Liver (tissue), 3 donors: ENCODE data around the gene C12orf75.

Source experiments
- JUND ChIP-seq, 2 donors: IDR thresholded peaks; 2 replicates each; pipeline ENCODE4 v1.6.1; 2016; ENCODE audit warnings: antibody characterized with exemption in 2 of 2
- TAF1 ChIP-seq: conservative IDR thresholded peaks from 2 replicates; pipeline ENCODE4 v1.6.1; 2016; ENCODE audit warnings: antibody characterized with exemption, mild to moderate bottlenecking
- TF ChIP-seq, protein P1 (sequence below): fragments of 150-350 bp; IDR thresholded peaks from 2 replicates; pipeline ENCODE4 v1.5.1; 2017; ENCODE audit warnings: improper control_type of control experiment, low read depth, low read length; ENCODE audit not compliant: missing input control
- TF ChIP-seq, protein P2 (sequence below): IDR thresholded peaks from 2 replicates; pipeline ENCODE4 v1.6.1; 2016; ENCODE audit warnings: antibody characterized with exemption
- TF ChIP-seq, protein P3 (sequence below): IDR thresholded peaks from 2 replicates; pipeline ENCODE4 v1.6.1; 2016; ENCODE audit warnings: antibody characterized with exemption, mild to moderate bottlenecking
- donor health status: healthy.
- donor health status: healthy.

DNA sequence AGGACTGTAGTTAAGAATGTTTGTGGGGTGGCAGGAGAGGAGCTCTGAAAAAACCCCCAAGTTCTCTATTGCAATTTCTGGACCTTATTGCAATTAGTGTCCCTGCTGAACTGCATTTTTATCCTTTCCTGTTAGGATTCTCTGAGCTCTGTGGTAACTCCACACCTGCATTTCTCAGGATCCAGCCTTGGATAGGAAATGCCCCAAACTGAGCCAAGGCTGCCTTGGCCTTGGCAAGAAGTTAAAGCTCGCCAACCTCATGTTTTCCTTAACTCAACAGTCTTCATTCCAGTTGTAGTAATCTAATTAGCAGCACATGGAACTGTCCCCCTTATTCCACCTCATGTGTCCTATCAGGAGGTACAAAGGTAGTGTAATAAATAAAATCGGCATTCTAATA, 66.5 kb downstream of the C12orf75 start:
- no peak for TF ChIP-seq JUND (IDR thresholded peaks at IDR 0.05)
- TF ChIP-seq, protein P1, sequence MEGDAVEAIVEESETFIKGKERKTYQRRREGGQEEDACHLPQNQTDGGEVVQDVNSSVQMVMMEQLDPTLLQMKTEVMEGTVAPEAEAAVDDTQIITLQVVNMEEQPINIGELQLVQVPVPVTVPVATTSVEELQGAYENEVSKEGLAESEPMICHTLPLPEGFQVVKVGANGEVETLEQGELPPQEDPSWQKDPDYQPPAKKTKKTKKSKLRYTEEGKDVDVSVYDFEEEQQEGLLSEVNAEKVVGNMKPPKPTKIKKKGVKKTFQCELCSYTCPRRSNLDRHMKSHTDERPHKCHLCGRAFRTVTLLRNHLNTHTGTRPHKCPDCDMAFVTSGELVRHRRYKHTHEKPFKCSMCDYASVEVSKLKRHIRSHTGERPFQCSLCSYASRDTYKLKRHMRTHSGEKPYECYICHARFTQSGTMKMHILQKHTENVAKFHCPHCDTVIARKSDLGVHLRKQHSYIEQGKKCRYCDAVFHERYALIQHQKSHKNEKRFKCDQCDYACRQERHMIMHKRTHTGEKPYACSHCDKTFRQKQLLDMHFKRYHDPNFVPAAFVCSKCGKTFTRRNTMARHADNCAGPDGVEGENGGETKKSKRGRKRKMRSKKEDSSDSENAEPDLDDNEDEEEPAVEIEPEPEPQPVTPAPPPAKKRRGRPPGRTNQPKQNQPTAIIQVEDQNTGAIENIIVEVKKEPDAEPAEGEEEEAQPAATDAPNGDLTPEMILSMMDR = no peak
- TF ChIP-seq, protein P2, sequence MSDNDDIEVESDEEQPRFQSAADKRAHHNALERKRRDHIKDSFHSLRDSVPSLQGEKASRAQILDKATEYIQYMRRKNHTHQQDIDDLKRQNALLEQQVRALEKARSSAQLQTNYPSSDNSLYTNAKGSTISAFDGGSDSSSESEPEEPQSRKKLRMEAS = no peak
- TF ChIP-seq, protein P3, sequence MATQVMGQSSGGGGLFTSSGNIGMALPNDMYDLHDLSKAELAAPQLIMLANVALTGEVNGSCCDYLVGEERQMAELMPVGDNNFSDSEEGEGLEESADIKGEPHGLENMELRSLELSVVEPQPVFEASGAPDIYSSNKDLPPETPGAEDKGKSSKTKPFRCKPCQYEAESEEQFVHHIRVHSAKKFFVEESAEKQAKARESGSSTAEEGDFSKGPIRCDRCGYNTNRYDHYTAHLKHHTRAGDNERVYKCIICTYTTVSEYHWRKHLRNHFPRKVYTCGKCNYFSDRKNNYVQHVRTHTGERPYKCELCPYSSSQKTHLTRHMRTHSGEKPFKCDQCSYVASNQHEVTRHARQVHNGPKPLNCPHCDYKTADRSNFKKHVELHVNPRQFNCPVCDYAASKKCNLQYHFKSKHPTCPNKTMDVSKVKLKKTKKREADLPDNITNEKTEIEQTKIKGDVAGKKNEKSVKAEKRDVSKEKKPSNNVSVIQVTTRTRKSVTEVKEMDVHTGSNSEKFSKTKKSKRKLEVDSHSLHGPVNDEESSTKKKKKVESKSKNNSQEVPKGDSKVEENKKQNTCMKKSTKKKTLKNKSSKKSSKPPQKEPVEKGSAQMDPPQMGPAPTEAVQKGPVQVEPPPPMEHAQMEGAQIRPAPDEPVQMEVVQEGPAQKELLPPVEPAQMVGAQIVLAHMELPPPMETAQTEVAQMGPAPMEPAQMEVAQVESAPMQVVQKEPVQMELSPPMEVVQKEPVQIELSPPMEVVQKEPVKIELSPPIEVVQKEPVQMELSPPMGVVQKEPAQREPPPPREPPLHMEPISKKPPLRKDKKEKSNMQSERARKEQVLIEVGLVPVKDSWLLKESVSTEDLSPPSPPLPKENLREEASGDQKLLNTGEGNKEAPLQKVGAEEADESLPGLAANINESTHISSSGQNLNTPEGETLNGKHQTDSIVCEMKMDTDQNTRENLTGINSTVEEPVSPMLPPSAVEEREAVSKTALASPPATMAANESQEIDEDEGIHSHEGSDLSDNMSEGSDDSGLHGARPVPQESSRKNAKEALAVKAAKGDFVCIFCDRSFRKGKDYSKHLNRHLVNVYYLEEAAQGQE = no peak
- no peak for TF ChIP-seq TAF1
